NCI-H526 treated with DMSO at 0.1 percent for 48 hours (cell line): Measurements from ENCODE around the gene DNAJC22.
"Not testable (repeated sequence)": the region's sequence is repeated elsewhere in the genome, so short reads cannot be mapped to it uniquely, and the experiment has no call there.

Experiments
- DNase-seq: peaks from one replicate; lab custom pipeline; 2025; lab: John Stamatoyannopoulos, UW

The DNAJC22 gene

DNA sequence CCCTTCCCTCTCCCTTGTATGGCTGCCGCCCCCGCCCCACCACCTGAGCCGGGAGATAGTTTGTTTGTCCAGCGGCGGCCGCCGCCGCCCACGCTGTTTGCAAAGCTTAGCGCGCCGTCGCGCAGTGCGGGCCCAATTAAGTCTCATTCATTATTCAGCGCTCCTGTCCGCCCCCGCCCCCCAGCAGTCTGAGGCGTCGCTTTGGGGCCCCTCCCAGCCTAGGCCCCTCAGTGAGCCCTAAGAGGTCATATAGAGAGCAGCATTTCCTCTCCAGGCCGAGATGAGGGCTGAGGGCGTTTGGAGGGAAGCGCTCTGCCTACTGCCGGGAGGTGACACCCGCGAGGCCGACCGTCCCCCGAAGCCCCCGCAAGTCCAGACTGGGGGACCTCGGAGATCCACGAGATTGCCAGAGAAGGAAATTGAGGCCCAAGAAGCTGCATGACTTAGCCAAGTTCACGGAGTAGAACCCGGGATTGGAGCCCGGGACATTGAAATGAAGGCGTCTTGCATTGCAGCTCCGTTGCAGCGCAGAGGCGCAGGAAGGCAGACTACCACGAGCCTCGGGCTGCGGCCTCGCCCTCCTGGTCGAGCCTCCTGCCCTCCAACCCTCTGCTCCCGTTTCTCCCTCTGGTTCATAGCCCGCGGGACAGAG lies at the start of gene DNAJC22:
DNAJC22 (plus strand) TSS at position 230 of the 652 bp plus-strand sequence. CDS start 1,985 bp downstream, outside the sequence.
- peak; percentile 44 for DNase-seq

DNA sequence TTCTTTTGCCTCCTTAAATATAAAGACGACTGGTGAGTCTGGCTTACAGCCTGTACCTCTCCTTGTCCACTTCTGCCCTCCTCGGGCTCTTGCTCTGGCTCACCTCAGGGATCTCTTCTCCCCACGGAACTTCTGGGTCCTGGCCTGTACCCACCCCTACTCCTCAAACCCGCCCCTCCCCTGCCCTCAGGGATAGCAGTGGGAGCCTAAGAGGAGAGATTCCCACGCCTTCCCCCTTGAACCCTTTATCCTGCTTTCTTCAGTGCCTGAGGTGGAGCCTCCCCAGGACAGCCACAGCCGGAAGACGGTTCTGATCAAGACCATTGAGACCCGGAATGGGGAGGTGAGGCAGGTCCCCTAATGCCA lies 49.0 kb upstream of the DNAJC22 start:
- DNase-seq = no peak

- no peak for DNase-seq
Measured at GRCh38 chr12:49298160-49298559, 48.5 kb upstream of the DNAJC22 start.

- no peak for DNase-seq
Measured at GRCh38 chr12:49301760-49302159, 44.9 kb upstream of the DNAJC22 start.

GRCh38 chr12:49304161-49304560 lies 42.5 kb upstream of the DNAJC22 start:
- no peak for DNase-seq

GRCh38 chr12:49305762-49306510 lies 40.8 kb upstream of the DNAJC22 start:
- no peak for DNase-seq

GRCh38 chr12:49309386-49309785 lies 37.3 kb upstream of the DNAJC22 start:
- no peak for DNase-seq

DNA sequence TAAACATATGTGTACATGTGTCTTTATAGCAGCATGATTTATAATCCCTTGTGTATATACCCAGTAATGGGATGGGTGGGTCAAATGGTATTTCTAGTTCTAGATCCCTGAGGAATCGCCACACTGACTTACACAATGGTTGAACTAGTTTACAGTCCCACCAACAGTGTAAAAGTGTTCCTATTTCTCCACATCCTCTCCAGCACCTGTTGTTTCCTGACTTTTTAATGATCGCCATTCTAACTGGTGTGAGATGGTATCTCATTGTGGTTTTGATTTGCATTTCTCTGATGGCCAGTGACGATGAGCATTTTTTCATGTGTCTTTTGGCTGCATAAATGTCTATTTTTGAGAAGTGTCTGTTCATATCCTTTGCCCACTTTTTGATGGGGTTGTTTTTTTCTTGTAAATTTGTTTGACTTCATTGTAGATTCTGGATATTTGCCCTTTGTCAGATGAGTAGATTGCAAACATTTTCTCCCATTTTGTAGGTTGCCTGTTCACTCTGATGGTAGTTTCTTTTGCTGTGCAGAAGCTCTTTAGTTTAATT lies 36.2 kb upstream of the DNAJC22 start:
- not testable (repeated sequence) for DNase-seq

GRCh38 chr12:49314811-49315210 lies 31.9 kb upstream of the DNAJC22 start:
- DNase-seq = no peak

DNA sequence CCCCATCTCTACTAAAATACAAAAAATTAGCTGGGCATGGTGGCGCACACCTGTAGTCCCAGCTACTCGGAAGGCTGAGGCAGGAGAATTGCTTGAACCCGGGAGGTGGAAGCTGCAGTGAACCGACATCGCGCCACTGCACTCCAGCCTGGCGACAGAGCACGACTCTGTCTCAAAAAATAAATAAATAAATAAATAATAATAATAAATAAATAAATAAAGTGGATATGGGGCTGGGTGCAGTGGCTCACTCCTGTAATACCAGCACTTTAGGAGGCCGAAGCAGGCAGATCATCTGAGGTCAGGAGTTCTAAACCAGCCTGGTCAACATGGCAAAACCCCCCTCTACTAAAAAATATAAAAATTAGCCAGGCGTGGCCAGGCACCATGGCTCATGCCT lies 29.6 kb upstream of the DNAJC22 start:
- not testable (repeated sequence) for DNase-seq

DNA sequence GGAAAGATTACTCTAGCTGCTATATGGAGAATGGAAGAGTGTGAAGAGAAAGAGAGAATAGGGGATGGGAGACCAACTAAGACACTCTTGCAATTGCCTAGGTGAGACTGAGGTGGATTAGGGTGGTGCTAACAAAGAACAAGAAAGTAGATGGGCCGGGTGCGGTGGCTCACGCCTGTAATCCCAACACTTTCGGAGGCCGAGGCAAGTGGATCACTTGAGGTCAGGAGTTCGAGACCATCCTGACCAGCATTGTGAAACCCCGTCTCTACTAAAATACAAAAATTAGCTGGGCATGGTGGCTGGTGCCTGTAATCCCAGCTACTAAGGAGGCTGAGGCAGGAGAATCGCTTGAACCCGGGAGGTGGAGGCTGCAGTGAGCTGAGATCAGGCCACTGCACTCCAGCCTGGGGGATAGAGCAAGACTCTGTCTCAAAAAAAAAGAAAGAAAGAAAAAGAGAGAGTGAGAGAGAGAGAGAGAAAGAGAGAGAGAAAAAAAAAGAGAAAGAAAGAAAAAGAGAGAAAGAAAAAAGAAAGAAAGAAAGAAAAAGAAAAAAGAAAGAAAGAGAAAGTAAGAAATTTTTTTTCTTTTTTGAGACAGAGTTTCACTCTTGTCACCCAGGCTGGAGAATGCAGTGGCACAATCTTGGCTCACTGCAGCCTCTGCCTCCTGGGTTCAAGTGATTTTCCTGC lies 26.1 kb upstream of the DNAJC22 start:
- DNase-seq = not testable (repeated sequence)

- DNase-seq = no peak
Measured at GRCh38 chr12:49322367-49322707, 24.4 kb upstream of the DNAJC22 start.

GRCh38 chr12:49322708-49323523 lies 23.8 kb upstream of the DNAJC22 start, which contains the start of gene TROAP:
Gene TROAP (plus strand): TSS chr12:49323255. CDS start chr12:49323609, 354 bp downstream.
- peak; percentile 96 for DNase-seq

DNA sequence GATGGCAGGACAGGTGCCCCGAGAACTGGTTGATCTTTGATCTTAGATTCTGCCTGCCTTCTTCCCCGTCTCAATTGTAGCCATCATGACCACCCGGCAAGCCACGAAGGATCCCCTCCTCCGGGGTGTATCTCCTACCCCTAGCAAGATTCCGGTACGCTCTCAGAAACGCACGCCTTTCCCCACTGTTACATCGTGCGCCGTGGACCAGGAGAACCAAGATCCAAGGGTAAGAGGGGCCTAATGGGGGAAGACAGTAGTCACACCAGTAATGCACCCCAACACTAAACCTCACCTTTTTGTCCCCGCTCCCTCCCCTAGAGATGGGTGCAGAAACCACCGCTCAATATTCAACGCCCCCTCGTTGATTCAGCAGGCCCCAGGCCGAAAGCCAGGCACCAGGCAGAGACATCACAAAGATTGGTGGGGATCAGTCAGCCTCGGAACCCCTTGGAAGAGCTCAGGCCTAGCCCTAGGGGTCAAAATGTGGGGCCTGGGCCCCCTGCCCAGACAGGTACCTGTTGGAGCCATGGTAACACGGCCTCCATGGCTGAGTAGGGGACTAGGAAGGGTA lies 23.1 kb upstream of the DNAJC22 start:
- DNase-seq = no peak

DNA sequence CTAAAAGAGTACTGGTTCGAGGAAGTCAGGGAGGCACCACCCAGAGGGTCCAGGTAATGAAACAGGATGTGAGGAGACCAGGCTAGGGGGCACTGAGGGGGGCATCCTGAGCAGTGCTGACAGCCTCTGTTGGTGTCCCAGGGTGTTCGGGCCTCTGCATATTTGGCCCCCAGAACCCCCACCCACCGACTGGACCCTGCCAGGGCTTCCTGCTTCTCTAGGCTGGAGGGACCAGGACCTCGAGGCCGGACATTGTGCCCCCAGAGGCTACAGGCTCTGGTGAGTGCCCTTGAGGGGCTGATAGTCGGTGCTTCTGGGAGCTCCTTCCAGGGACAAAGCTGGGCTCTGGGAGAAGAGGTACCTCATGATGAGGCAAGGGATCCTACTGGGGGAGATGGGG lies 21.1 kb upstream of the DNAJC22 start:
- DNase-seq = no peak

GRCh38 chr12:49327368-49327767 lies 19.3 kb upstream of the DNAJC22 start:
- DNase-seq = no peak

DNA sequence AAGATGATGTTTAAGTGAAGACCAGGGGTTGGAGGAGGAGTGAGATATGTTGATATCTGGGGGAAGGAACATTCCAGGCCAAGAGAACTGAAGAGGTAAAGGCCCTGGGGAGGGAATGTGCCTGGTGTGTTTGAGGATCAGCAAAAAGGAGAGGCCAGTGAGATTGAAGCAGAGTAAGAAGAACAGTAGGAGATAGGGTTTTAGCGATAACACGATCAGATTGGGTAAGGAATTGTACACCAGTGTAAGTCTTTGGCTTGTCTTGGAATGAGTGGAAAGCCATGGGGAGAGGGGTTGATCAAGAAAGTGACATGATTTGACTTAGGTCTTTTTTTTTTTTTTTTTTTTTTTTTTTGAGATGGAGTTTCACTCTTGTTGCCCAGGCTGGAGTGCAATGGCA lies 18.8 kb upstream of the DNAJC22 start:
- no peak for DNase-seq

DNA sequence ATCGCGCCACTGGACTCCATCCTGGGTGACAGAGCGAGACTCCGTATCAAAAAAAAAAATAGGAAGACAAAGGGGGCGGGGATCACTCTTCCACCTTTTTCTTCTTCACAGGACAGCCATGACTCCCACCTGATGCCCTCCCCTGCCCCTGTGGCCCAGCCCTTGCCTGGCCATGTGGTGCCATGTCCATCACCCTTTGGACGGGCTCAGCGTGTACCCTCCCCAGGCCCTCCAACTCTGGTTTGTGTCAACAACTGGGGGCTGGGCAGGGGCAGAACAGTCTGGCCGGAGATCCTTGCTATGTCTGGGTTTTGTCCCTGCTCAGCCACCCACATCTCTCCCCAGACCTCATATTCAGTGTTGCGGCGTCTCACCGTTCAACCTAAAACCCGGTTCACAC lies 17.9 kb upstream of the DNAJC22 start:
- no peak for DNase-seq

- DNase-seq = no peak
Measured at GRCh38 chr12:49330032-49330619, 16.6 kb upstream of the DNAJC22 start.

DNA sequence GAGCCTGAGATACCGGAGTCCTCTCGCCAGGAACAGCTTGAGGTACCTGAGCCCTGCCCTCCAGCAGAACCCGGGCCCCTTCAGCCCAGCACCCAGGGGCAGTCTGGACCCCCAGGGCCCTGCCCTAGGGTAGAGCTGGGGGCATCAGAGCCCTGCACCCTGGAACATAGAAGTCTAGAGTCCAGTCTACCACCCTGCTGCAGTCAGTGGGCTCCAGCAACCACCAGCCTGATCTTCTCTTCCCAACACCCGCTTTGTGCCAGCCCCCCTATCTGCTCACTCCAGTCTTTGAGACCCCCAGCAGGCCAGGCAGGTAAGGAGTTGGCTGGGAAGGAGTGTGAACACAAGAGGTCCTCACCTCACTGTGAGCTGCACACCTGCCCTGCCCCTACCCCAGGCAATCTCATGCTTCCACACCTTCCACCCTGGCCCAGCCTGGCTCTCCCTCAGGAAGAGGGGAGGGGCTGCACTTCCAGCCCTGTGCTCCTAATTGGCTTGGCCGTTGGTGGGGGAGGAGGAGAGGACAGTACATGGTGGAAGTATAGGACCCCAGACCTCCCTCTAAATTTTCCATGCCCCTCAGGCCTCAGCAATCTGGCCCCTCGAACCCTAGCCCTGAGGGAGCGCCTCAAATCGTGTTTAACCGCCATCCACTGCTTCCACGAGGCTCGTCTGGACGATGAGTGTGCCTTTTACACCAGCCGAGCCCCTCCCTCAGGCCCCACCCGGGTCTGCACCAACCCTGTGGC lies 15.9 kb upstream of the DNAJC22 start:
- no peak for DNase-seq
